HL-60 (cell line): ENCODE data around the gene PTPRN2.
A peak's percentile ranks its signal among the peaks of the same experiment; 100 is the strongest.

Experiments used
- DNase-seq, 2 experiments: peaks; one replicate each; pipeline ENCODE4 v3.0.0-alpha.2; 2010 to 2020; ENCODE audit warnings: low read depth in 1 of 2, low spot score in 1 of 2
- H3K27ac ChIP-seq: fragments of 250-450 bp; sonication (Bioruptor Pico); replicated peaks from 2 replicates; pipeline ENCODE4 v1.5.1; 2020; ENCODE audit warnings: mild to moderate bottlenecking, moderate library complexity
- H3K27me3 ChIP-seq: fragments of 250-450 bp; sonication (Bioruptor Pico); 2 replicates; pipeline ENCODE4 v1.5.1; 2021; ENCODE audit warnings: mild to moderate bottlenecking, moderate library complexity; ENCODE audit not compliant: insufficient read depth, poor library complexity, severe bottlenecking
- H3K4me3 ChIP-seq: replicated peaks from 2 replicates; pipeline ENCODE4 v1.5.1; 2011; ENCODE audit warnings: mild to moderate bottlenecking, control low read depth, low read length; ENCODE audit not compliant: insufficient read depth
- CTCF ChIP-seq: IDR thresholded peaks from one replicate; pipeline ENCODE4 v1.5.1; 2011; ENCODE audit warnings: low read length, control low read depth, inconsistent platforms; ENCODE audit not compliant: insufficient read depth
- GABPA ChIP-seq: IDR thresholded peaks from 2 replicates; pipeline ENCODE4 v1.6.1; 2012; ENCODE audit warnings: low read depth
- POLR2AphosphoS5 ChIP-seq: IDR thresholded peaks from 2 replicates; pipeline ENCODE4 v1.6.1; 2012; ENCODE audit warnings: low read depth
- SPI1 ChIP-seq: IDR thresholded peaks from 2 replicates; pipeline ENCODE4 v1.6.1; 2012; ENCODE audit warnings: low read depth, mild to moderate bottlenecking, borderline replicate concordance
- TF ChIP-seq, protein P1 (sequence below): IDR thresholded peaks from 2 replicates; pipeline ENCODE4 v1.6.1; 2012; ENCODE audit warnings: low read depth; ENCODE audit not compliant: insufficient replicate concordance

Gene PTPRN2

GRCh38 chr7:158612546-158612945, 24.9 kb upstream of the PTPRN2 start:
- Histone ChIP-seq H3K4me3 (no peak overlapping the region), H3K27ac (no peak overlapping the region), H3K27me3 (no peaks in the 10 kb centered on the region)
- no peak for DNase-seq
- TF ChIP-seq POLR2AphosphoS5 (no peak), CTCF (no peak), SPI1 (no peak), GABPA (no peak)
- TF ChIP-seq, protein P1, sequence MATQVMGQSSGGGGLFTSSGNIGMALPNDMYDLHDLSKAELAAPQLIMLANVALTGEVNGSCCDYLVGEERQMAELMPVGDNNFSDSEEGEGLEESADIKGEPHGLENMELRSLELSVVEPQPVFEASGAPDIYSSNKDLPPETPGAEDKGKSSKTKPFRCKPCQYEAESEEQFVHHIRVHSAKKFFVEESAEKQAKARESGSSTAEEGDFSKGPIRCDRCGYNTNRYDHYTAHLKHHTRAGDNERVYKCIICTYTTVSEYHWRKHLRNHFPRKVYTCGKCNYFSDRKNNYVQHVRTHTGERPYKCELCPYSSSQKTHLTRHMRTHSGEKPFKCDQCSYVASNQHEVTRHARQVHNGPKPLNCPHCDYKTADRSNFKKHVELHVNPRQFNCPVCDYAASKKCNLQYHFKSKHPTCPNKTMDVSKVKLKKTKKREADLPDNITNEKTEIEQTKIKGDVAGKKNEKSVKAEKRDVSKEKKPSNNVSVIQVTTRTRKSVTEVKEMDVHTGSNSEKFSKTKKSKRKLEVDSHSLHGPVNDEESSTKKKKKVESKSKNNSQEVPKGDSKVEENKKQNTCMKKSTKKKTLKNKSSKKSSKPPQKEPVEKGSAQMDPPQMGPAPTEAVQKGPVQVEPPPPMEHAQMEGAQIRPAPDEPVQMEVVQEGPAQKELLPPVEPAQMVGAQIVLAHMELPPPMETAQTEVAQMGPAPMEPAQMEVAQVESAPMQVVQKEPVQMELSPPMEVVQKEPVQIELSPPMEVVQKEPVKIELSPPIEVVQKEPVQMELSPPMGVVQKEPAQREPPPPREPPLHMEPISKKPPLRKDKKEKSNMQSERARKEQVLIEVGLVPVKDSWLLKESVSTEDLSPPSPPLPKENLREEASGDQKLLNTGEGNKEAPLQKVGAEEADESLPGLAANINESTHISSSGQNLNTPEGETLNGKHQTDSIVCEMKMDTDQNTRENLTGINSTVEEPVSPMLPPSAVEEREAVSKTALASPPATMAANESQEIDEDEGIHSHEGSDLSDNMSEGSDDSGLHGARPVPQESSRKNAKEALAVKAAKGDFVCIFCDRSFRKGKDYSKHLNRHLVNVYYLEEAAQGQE: no peak

DNA sequence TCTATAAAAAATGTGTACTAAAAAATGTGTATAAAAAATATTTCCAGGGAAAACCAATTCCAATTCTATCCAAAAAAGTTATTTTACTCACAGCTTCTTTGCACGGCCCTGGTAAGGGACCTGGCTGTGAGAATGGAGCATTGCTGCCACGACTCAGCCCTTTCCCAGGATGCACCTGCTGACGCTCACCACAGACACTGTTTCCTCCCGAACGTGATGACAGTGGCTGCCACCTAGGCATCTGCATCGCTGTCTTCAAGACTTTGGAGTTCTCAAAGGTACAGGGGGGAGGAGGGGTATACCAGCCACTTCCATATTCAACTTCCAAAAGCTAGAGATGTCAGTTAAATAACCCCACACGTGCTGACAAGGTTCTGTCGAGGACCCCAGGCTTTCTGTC, 23.9 kb upstream of the PTPRN2 start:
- no peak overlapping the region for H3K27ac ChIP-seq
- no peaks in the 10 kb centered on the region for H3K27me3 ChIP-seq
- DNase-seq: no peak
- TF ChIP-seq POLR2AphosphoS5 (no peak), SPI1 (no peak), GABPA (no peak), CTCF (no peak)
- TF ChIP-seq, protein P1: no peak
- no peak overlapping the region for H3K4me3 ChIP-seq

- Histone ChIP-seq H3K4me3 (no peak overlapping the region), H3K27me3 (no peaks in the 10 kb centered on the region), H3K27ac (no peak overlapping the region)
- TF ChIP-seq GABPA (no peak), SPI1 (peak; percentile 61; the same call in 1 of the 2 replicates)
- DNase-seq: peak; percentile 52 to 63
Observed at GRCh38 chr7:158609313-158609974, 21.8 kb upstream of the PTPRN2 start.

DNA sequence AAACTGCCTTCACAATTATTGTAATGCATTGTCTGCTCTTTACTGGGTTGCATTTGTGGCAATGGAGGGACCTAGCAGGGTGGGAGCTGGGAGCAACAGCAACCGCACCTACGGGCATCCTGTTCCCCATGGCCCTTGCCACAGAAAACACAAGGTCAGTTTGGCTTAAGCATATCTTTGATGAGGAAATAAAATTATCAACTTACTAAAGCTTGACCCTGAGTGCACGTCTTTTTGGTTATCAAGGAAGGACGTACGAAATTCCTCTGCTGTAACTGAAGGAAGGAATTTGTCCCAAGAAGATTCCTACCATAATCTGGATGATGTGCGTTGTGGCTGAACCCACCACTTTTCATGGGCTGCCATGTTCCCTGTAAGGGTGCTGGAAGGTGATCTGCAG, 19.9 kb upstream of the PTPRN2 start:
- Histone ChIP-seq H3K4me3 (no peak overlapping the region), H3K27ac (no peak overlapping the region), H3K27me3 (no peaks in the 10 kb centered on the region)
- no peak for DNase-seq
- TF ChIP-seq SPI1: no peak
- TF ChIP-seq, protein P1: no peak
- no peak for TF ChIP-seq GABPA
- no peak for TF ChIP-seq CTCF
- TF ChIP-seq POLR2AphosphoS5: no peak
